Neural cell (in vitro differentiated cells): ENCODE results near the gene YBX1.

Experiments used
- CTCF ChIP-seq: fragments of 450-650 bp; IDR thresholded peaks from 2 replicates; pipeline ENCODE4 v1.5.1; 2014; ENCODE audit warnings: antibody characterized with exemption, mild to moderate bottlenecking, moderate library complexity; ENCODE audit not compliant: poor library complexity, severe bottlenecking
- EP300 ChIP-seq: fragments of 450-650 bp; conservative IDR thresholded peaks from 2 replicates; pipeline ENCODE4 v1.6.1; 2014; ENCODE audit warnings: antibody characterized with exemption, mild to moderate bottlenecking, moderate library complexity; ENCODE audit not compliant: poor library complexity, severe bottlenecking
- EZH2 ChIP-seq: fragments of 200-600, 300-800 bp; shearing (Covaris generic), sonication (generic); IDR thresholded peaks from 2 replicates; pipeline ENCODE4 v1.6.1; 2014; ENCODE audit warnings: antibody characterized with exemption, low read length, borderline replicate concordance, mild to moderate bottlenecking; ENCODE audit not compliant: insufficient read depth, poor library complexity, severe bottlenecking
- MXI1 ChIP-seq: fragments of 450-650 bp; conservative IDR thresholded peaks from 2 replicates; pipeline ENCODE4 v1.6.1; 2014; ENCODE audit warnings: antibody characterized with exemption, mild to moderate bottlenecking; ENCODE audit not compliant: poor library complexity, severe bottlenecking
- POLR2AphosphoS5 ChIP-seq: IDR thresholded peaks from 2 replicates; pipeline ENCODE4 v1.6.1; 2012
- SMC3 ChIP-seq: fragments of 450-650 bp; conservative IDR thresholded peaks from 2 replicates; pipeline ENCODE4 v1.6.1; 2014; ENCODE audit warnings: antibody characterized with exemption, mild to moderate bottlenecking, moderate library complexity; ENCODE audit not compliant: poor library complexity
- TAF1 ChIP-seq: IDR thresholded peaks from 2 replicates; pipeline ENCODE4 v1.6.1; 2012; ENCODE audit warnings: low read depth
- TF ChIP-seq, protein P1 (sequence below): IDR thresholded peaks from 2 replicates; pipeline ENCODE4 v1.6.1; 2012; ENCODE audit warnings: borderline replicate concordance

DNA sequence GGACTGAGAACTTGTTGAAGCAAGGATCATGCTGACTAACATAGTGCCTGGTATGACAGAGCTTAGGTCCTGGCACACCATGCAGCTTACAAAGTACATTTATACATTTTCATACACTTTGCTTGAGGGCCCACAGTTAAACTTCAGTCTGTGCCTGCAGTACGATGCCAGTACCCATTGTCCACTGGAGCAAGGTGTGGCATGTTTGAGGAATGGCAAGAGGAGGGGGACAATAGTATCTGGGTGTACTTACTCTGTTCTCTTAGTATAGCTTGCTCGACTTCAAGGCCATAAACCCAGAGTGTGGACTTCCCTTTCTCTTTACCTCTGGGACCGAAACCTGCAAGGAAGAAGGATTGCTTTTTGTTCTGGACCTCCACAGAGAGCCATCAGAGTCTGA, 6.8 kb upstream of the YBX1 start:
- TF ChIP-seq, protein P1, sequence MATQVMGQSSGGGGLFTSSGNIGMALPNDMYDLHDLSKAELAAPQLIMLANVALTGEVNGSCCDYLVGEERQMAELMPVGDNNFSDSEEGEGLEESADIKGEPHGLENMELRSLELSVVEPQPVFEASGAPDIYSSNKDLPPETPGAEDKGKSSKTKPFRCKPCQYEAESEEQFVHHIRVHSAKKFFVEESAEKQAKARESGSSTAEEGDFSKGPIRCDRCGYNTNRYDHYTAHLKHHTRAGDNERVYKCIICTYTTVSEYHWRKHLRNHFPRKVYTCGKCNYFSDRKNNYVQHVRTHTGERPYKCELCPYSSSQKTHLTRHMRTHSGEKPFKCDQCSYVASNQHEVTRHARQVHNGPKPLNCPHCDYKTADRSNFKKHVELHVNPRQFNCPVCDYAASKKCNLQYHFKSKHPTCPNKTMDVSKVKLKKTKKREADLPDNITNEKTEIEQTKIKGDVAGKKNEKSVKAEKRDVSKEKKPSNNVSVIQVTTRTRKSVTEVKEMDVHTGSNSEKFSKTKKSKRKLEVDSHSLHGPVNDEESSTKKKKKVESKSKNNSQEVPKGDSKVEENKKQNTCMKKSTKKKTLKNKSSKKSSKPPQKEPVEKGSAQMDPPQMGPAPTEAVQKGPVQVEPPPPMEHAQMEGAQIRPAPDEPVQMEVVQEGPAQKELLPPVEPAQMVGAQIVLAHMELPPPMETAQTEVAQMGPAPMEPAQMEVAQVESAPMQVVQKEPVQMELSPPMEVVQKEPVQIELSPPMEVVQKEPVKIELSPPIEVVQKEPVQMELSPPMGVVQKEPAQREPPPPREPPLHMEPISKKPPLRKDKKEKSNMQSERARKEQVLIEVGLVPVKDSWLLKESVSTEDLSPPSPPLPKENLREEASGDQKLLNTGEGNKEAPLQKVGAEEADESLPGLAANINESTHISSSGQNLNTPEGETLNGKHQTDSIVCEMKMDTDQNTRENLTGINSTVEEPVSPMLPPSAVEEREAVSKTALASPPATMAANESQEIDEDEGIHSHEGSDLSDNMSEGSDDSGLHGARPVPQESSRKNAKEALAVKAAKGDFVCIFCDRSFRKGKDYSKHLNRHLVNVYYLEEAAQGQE, result no peak
- no peak for TF ChIP-seq CTCF
- TF ChIP-seq MXI1, result no peak
- no peak for TF ChIP-seq EZH2
- TF ChIP-seq POLR2AphosphoS5, result no peak
- no peak for TF ChIP-seq EP300
- no peak for TF ChIP-seq TAF1
- no peak for TF ChIP-seq SMC3
